HCT116 (cell line): Measurements from ENCODE around the gene POLR3GL. TPM values are rescaled to one million over a fixed set of nuclear protein-coding genes. Genes with fewer than 3 reads are reported as not detected.

Source experiments
- ATAC-seq: fragments of 200-7000 bp; cut with Tn5 transposase; 2 replicates; pipeline ENCODE4 v1.9.1; 2020; ENCODE audit warnings: mild to moderate bottlenecking, moderate library complexity
- BruUV-seq: library from RNA; stranded (reverse); fragments of 400-500 nt; replicated peaks from 2 replicates; lab custom pipeline; 2021; lab: Mats Ljungman, UMichigan
- CTCF ChIA-PET: fragments of 300-600 bp; sonication (Branson Sonifier 250); formaldehyde crosslinking; loops from one replicate; lab custom pipeline; 2021; ENCODE audit warnings: antibody characterized with exemption; lab: Charles Lee
- POLR2A ChIA-PET: fragments of 300-600, 350-600 bp; sonication (Branson Sonifier 250); formaldehyde crosslinking; loops from one replicate; lab custom pipeline; 2021; ENCODE audit warnings: antibody characterized with exemption; lab: Charles Lee
- RAD21 ChIA-PET, 2 experiments: fragments of 300-600 bp; sonication (Branson Sonifier 250); formaldehyde crosslinking; loops; one replicate each; lab custom pipeline; 2023; ENCODE audit warnings: low total read pairs in 2 of 2; ENCODE audit not compliant: uncharacterized antibody in 2 of 2, unreplicated experiment in 2 of 2, low non-redundant PET in 1 of 2; lab: Charles Lee
- DNase-seq: peaks from one replicate; pipeline ENCODE4 v3.0.0-alpha.2; 2010; ENCODE audit warnings: low read depth, low spot score
- H2AFZ ChIP-seq: fragments of 200-600 bp; shearing (Covaris generic), sonication (generic); 2 replicates; pipeline ENCODE4 v1.6.1; 2017; ENCODE audit warnings: low read depth, mixed run types, mixed read lengths, antibody characterized with exemption, low read length; ENCODE audit not compliant: poor library complexity, severe bottlenecking
- H3K27ac ChIP-seq: 2 replicates; pipeline ENCODE4 v1.5.1; 2012; ENCODE audit warnings: low read depth, low read length
- H3K27me3 ChIP-seq: fragments of 200-600 bp; sonication (generic); 2 replicates; pipeline ENCODE4 v1.6.1; 2016; ENCODE audit warnings: mixed run types, low read length, mixed read lengths; ENCODE audit not compliant: insufficient read depth
- H3K36me3 ChIP-seq, 2 experiments: fragments of 200-500 bp in 1 of 2; fragments of 200-600 bp in 1 of 2; sonication (Bioruptor generic) in 1 of 2; sonication (generic) in 1 of 2; 2 replicates each; pipeline versions ENCODE4 v1.5.1 to v1.6.1; 2014 to 2016; ENCODE audit warnings: low read length in 2 of 2, inconsistent platforms in 1 of 2, mixed read lengths in 1 of 2, mixed run types in 1 of 2; ENCODE audit not compliant: insufficient read depth in 2 of 2, control insufficient read depth in 1 of 2
- H3K4me1 ChIP-seq, 2 experiments: fragments of 200-600 bp in 1 of 2; sonication (generic) in 1 of 2; 2 replicates each; pipeline versions ENCODE4 v1.5.1 to v1.6.1; 2012 to 2017; ENCODE audit warnings: low read length in 2 of 2, inconsistent platforms in 1 of 2, mild to moderate bottlenecking in 1 of 2, mixed read lengths in 1 of 2, mixed run types in 1 of 2, moderate library complexity in 1 of 2; ENCODE audit not compliant: insufficient read depth in 2 of 2, control insufficient read depth in 1 of 2
- H3K4me2 ChIP-seq: fragments of 200-600 bp; sonication (generic); 2 replicates; pipeline ENCODE4 v1.6.1; 2017; ENCODE audit warnings: mixed run types, low read length, mixed read lengths
- H3K4me3 ChIP-seq, 2 experiments: fragments of 200-600 bp in 1 of 2; sonication (generic) in 1 of 2; replicated peaks in 1 of 2; 2 replicates each; pipeline ENCODE4 v1.5.1; 2011 to 2016; ENCODE audit warnings: low read length in 2 of 2, control low read depth in 1 of 2, low read depth in 1 of 2, mild to moderate bottlenecking in 1 of 2, mixed read lengths in 1 of 2, mixed run types in 1 of 2
- H3K79me2 ChIP-seq: fragments of 200-600 bp; sonication (generic); 2 replicates; pipeline ENCODE4 v1.6.1; 2017; ENCODE audit warnings: mild to moderate bottlenecking, mixed run types, low read length, moderate library complexity, mixed read lengths; ENCODE audit not compliant: insufficient read depth
- H3K9ac ChIP-seq: fragments of 200-600 bp; sonication (generic); 2 replicates; pipeline ENCODE4 v1.6.1; 2016; ENCODE audit warnings: low read length, mixed read lengths
- H3K9me2 ChIP-seq: fragments of 200-600 bp; sonication (generic), shearing (Covaris generic); 2 replicates; pipeline ENCODE4 v1.6.1; 2017; ENCODE audit warnings: mixed run types, mild to moderate bottlenecking, moderate library complexity; ENCODE audit not compliant: insufficient read depth
- H3K9me3 ChIP-seq, 2 experiments: fragments of 200-500 bp in 1 of 2; fragments of 200-600 bp in 1 of 2; sonication (Bioruptor generic) in 1 of 2; sonication (generic) in 1 of 2; 2 replicates each; pipeline ENCODE4 v1.6.1; 2014 to 2017; ENCODE audit warnings: low read length in 2 of 2, mixed read lengths in 2 of 2, inconsistent platforms in 1 of 2, low read depth in 1 of 2, mild to moderate bottlenecking in 1 of 2, mixed run types in 1 of 2, moderate library complexity in 1 of 2; ENCODE audit not compliant: control insufficient read depth in 1 of 2, insufficient read depth in 1 of 2
- H4K20me1 ChIP-seq: fragments of 200-600 bp; sonication (generic), shearing (Covaris generic); 2 replicates; pipeline ENCODE4 v1.6.1; 2017; ENCODE audit warnings: mixed run types, mild to moderate bottlenecking, moderate library complexity; ENCODE audit not compliant: insufficient read depth
- CBX3 ChIP-seq: IDR thresholded peaks from 2 replicates; pipeline ENCODE4 v1.6.1; 2012; ENCODE audit warnings: low read depth
- CEBPB ChIP-seq: IDR thresholded peaks from 2 replicates; pipeline ENCODE4 v1.6.1; 2012; ENCODE audit warnings: low read depth
- EGR1 ChIP-seq: IDR thresholded peaks from 2 replicates; pipeline ENCODE4 v1.6.1; 2012; ENCODE audit warnings: low read depth
- FOSL1 ChIP-seq: IDR thresholded peaks from 2 replicates; pipeline ENCODE4 v1.6.1; 2012; ENCODE audit warnings: low read depth
- JUND ChIP-seq: IDR thresholded peaks from 2 replicates; pipeline ENCODE4 v1.6.1; 2012
- POLR2A ChIP-seq: IDR thresholded peaks from 2 replicates; pipeline ENCODE4 v1.7.0; 2011; ENCODE audit warnings: borderline replicate concordance; ENCODE audit not compliant: insufficient read depth, insufficient read length; ENCODE audit errors: extremely low read depth
- RAD21 ChIP-seq: IDR thresholded peaks from 2 replicates; pipeline ENCODE4 v1.6.1; 2012; ENCODE audit warnings: low read depth, mild to moderate bottlenecking
- SIN3A ChIP-seq: IDR thresholded peaks from 2 replicates; pipeline ENCODE4 v1.6.1; 2012; ENCODE audit warnings: low read depth
- SP1 ChIP-seq: IDR thresholded peaks from 2 replicates; pipeline ENCODE4 v1.6.1; 2012; ENCODE audit warnings: low read depth
- YY1 ChIP-seq: IDR thresholded peaks from 2 replicates; pipeline ENCODE4 v1.6.1; 2011; ENCODE audit warnings: low read length, low read depth, moderate library complexity, mild to moderate bottlenecking; ENCODE audit not compliant: insufficient replicate concordance; ENCODE audit errors: extremely low read depth
- ZFX ChIP-seq: fragments of 450-650 bp; IDR thresholded peaks from 2 replicates; pipeline ENCODE4 v1.6.1; 2017
- ZNF274 ChIP-seq: fragments of 200-500 bp; sonication (Bioruptor generic); IDR thresholded peaks from 2 replicates; pipeline ENCODE4 v1.6.1; 2014; ENCODE audit warnings: mild to moderate bottlenecking, low read depth, low read length, inconsistent platforms
- intact Hi-C: fragments of 100-400 bp; cut with micrococcal nuclease; formaldehyde crosslinking; loops from 2 replicates; pipeline ENCODE4 v1.10.0; 2022
- total RNA-seq: library from RNA; stranded (reverse); gene quantifications from one replicate; pipeline ENCODE4 v1.2.1, GENCODE V29; 2021; ENCODE audit not compliant: unreplicated experiment
- TF ChIP-seq, protein P1 (sequence below): IDR thresholded peaks from 2 replicates; pipeline ENCODE4 v1.6.1; 2012

The POLR3GL gene
- total RNA-seq, 1 experiment from 2014 or later: 17.9 TPM

DNA sequence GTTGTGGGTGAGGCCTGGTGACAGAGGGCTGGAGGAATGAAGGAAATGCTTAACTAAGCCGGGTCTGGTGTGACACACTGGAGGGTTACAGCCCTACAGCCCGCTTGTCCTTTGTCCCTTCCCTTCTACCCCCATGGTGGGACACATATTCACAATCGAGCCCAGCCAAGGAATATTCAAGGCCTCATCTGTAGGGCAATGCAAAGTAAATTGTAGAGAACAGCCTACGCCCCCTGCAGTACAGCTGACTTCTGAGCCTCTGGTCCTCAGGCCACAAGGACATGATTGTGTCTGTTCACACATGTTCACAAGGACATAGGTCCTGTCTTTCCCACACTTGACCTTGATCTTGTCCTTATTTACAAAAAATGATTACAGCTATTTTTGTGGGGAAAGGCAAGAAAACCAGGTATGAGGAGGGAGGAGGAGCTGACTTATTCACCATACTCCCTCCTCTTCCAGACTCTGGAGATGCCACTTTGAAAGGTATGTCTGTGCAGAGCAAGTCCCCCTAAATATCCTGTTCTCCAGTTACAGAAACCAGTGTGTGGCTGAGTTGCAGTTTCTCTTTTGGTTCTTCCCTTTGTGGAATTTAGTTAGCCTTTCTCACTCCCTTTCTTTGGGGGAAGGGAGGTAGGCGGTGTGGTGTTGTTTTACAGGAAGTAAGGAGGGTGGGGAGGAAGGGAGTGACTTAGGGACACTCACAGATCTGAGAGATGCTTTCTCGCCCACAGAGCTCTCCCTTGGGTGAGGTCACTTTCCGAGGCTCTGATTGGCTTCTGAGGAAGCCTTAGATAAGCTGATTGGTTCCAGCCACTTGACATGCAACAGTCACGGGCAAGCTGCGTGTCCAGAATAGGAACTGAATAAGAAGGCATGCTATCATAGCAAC, 14.6 kb downstream of the POLR3GL start (continued):
- no peak for TF ChIP-seq YY1
- 0 out of 2 replicates have a peak, but pooled peaks have one; percentile 28 for TF ChIP-seq SIN3A
- no peak for TF ChIP-seq POLR2A
- no peak for TF ChIP-seq RAD21
- TF ChIP-seq ZFX: no peak
- TF ChIP-seq ZNF274: no peak
- TF ChIP-seq SP1: peak; percentile 91; the same call in 1 of the 2 replicates
- TF ChIP-seq CBX3: 0 out of 2 replicates have a peak, but pooled peaks have one; percentile 35
- TF ChIP-seq JUND: peak; percentile 75
- peak; percentile 30 for TF ChIP-seq FOSL1
- peak; percentile 54; the same call in 1 of the 2 replicates for TF ChIP-seq EGR1
- TF ChIP-seq, all 23 proteins: peak for 11

DNA sequence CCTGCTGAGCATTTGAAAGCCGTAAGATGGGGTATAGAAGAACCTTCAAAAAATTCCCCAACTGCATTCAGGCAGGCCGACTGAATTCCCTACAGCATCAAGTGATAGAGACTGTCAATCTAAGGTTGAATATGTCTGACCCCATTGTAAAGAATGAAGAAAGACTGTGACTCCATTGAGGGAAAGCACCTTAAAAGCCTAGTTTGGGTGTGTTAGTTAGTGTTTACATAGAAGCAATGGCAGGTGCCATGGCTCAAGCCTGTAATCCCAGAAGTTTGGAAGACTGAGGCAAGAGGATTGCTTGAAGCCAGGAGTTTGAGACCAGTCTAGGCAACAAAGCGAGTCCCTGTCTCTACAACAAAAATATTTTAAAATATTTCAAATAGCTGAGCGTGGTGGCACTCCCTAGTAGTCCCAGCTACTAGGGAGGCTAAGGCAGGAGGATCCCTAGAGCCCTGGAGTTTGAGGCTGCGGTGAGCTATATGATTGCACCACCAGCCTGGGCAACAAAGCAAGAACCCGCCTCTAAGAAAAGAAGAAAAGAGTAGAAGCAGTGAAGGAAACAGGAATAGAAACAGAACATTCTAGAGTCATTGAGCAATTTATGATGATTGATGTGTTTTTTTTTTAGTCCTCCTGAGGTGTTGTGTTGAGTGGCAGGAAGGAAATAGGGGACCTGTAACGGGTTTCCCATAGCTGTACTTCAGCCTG, 15.4 kb downstream of the POLR3GL start:
- ChIA-PET POLR2A (interaction anchor here (0.9 to 3.0 kb wide), 16 partner anchors 11 to 121 kb away, joined by 3 to 27 read pairs (median 6); partner anchors contain the start of genes ANKRD34A, HJV, LIX1L and PIAS3), RAD21 (interaction anchor here (0.5 to 1.4 kb wide), 7 partner anchors 22 to 88 kb away, joined by 3 to 6 read pairs (median 4); partner anchors contain the start of gene LIX1L (in 1 of the 2)), CTCF (interaction anchor here (0.9 to 3.1 kb wide), 17 partner anchors 9 to 135 kb away, joined by 3 to 45 read pairs (median 6); partner anchors contain the start of genes ANKRD34A, HJV, NUDT17 and PIAS3)
- H3K27ac ChIP-seq: peak overlapping the region; percentile 89
- H3K9me3 ChIP-seq: no peaks in the 10 kb centered on the region
- DNase-seq (no peak), ATAC-seq (no peak)
- intact Hi-C loops: loop anchor here (5.0 kb wide), 1 partner anchor 88 kb away; no protein-coding TSS in a partner anchor
- H2AFZ ChIP-seq: no peak overlapping the region
- H3K4me3 ChIP-seq: 0 out of 4 replicates have a peak overlapping the region, but pooled peaks of 1 of the 2 experiments have one; percentile 6
- H3K79me2 ChIP-seq: no peaks in the 10 kb centered on the region
- peak overlapping the region; percentile 56 for H3K9ac ChIP-seq
- no peaks in the 10 kb centered on the region for H3K36me3 ChIP-seq
- H3K27me3 ChIP-seq: no peaks in the 10 kb centered on the region
- H3K9me2 ChIP-seq: no peaks in the 10 kb centered on the region
- no peaks in the 10 kb centered on the region for H4K20me1 ChIP-seq
- TSS peak; percentile 83 for BruUV-seq
- H3K4me2 ChIP-seq: peak overlapping the region; percentile 76
- H3K4me1 ChIP-seq: peaks cover 30 to 51% of the 10 kb centered on the region in 2 experiments
- TF ChIP-seq, protein P1, sequence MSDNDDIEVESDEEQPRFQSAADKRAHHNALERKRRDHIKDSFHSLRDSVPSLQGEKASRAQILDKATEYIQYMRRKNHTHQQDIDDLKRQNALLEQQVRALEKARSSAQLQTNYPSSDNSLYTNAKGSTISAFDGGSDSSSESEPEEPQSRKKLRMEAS: no peak
- TF ChIP-seq CEBPB (0 out of 2 replicates have a peak, but pooled peaks have one; percentile 37), ZFX (no peak)
